ENCODE data around the gene PHLDB2.

Gene PHLDB2

GRCh38 chr3:111882799-111883198 is 23.7 kb downstream of the PHLDB2 start:
- DNase-seq (ENCODE audit: low read depth in 2 of 2), result no peak

- DNase-seq (ENCODE audit: low read depth in 2 of 2), result no peak
Observed at GRCh38 chr3:111884411-111885018, 25.4 kb downstream of the PHLDB2 start.

GRCh38 chr3:111885578-111885977 is 26.5 kb downstream of the PHLDB2 start:
- DNase-seq (ENCODE audit: low read depth in 2 of 2), result no peak

- no peak for DNase-seq (ENCODE audit: low read depth in 2 of 2)
Observed at GRCh38 chr3:111890051-111890580, 31.1 kb downstream of the PHLDB2 start.

GRCh38 chr3:111892070-111892469 is 33.0 kb downstream of the PHLDB2 start:
- no peak for DNase-seq (ENCODE audit: low read depth in 2 of 2)

GRCh38 chr3:111895071-111895470 is 36.0 kb downstream of the PHLDB2 start:
- DNase-seq (ENCODE audit: low read depth in 2 of 2), result no peak

GRCh38 chr3:111899966-111900365 is 40.9 kb downstream of the PHLDB2 start:
- DNase-seq (ENCODE audit: low read depth in 2 of 2), result no peak

- DNase-seq (ENCODE audit: low read depth in 2 of 2), result no peak
Observed at GRCh38 chr3:111901637-111902036, 42.6 kb downstream of the PHLDB2 start.

- no peak for DNase-seq (ENCODE audit: low read depth in 2 of 2)
Observed at GRCh38 chr3:111902534-111902933, 43.5 kb downstream of the PHLDB2 start.

GRCh38 chr3:111903067-111903511 is 44.0 kb downstream of the PHLDB2 start:
- no peak for DNase-seq (ENCODE audit: low read depth in 2 of 2)

- no peak for DNase-seq (ENCODE audit: low read depth in 2 of 2)
Observed at GRCh38 chr3:111904376-111905241, 45.5 kb downstream of the PHLDB2 start.

- no peak for DNase-seq (ENCODE audit: low read depth in 2 of 2)
Observed at GRCh38 chr3:111906656-111907055, 47.6 kb downstream of the PHLDB2 start.

GRCh38 chr3:111907151-111907550 is 48.1 kb downstream of the PHLDB2 start:
- no peak for DNase-seq (ENCODE audit: low read depth in 2 of 2)

GRCh38 chr3:111910806-111911205 is 51.7 kb downstream of the PHLDB2 start:
- no peak for DNase-seq (ENCODE audit: low read depth in 2 of 2)

- no peak for DNase-seq (ENCODE audit: low read depth in 2 of 2)
Observed at GRCh38 chr3:111911446-111911845, 52.4 kb downstream of the PHLDB2 start.

- DNase-seq (ENCODE audit: low read depth in 2 of 2), result no peak
Observed at GRCh38 chr3:111913163-111913763, 54.2 kb downstream of the PHLDB2 start.

- no peak for DNase-seq (ENCODE audit: low read depth in 2 of 2)
Observed at GRCh38 chr3:111915905-111916304, 56.8 kb downstream of the PHLDB2 start.

GRCh38 chr3:111917300-111917699 is 58.2 kb downstream of the PHLDB2 start:
- DNase-seq (ENCODE audit: low read depth in 2 of 2), result no peak

- DNase-seq (ENCODE audit: low read depth in 2 of 2), result no peak
Observed at GRCh38 chr3:111919370-111920065, 60.5 kb downstream of the PHLDB2 start.

- DNase-seq (ENCODE audit: low read depth in 2 of 2), result no peak
Observed at GRCh38 chr3:111921181-111921580, 62.1 kb downstream of the PHLDB2 start.

GRCh38 chr3:111923095-111923771 is 64.2 kb downstream of the PHLDB2 start:
- no peak for DNase-seq (ENCODE audit: low read depth in 2 of 2)
